ENCODE results near the gene TRAPPC10.

The TRAPPC10 gene

GRCh38 chr21:44047996-44048560, 36.0 kb downstream of the TRAPPC10 start:
- DNase-seq = no peak

DNA sequence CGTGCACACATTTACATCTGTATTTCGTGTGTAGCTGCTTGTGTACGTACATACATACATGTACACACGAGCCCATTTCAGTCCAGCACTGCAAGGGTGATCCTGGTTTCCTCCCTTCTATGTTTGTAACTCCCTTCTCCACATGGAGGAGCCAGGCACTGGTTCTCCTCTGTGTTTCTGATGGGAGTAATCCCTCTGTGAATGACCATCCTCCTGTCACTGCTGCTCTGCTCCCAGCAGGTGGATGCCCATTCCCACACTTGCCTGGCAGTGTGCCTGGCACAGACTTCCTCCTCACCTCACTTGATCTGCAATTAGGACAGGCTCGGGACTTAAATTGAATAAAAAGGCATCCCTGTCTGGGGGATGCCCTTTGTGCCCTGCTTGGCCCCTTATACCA, 37.1 kb downstream of the TRAPPC10 start:
- DNase-seq = peak in 1 of 3 experiments; percentile 29

DNA sequence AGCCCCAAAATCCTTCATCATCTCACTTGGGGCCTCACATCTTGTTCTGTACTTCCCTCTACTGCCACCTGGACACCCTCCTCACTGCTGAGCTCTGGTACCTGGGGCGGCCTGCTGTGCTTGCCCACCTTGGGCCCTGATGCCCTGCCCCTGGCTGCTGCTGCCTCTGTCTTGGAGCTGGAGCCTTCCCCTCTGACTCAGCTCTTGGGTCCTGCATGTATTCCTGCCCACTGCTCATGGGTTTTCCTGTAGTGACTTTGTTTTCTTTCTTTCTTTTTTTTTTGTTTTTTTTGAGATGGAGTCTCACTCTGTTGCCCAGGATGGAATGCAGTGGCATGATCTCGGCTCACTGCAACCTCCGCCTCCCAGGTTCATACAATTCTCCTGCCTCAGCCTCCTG, 37.5 kb downstream of the TRAPPC10 start:
- DNase-seq = no peak

DNA sequence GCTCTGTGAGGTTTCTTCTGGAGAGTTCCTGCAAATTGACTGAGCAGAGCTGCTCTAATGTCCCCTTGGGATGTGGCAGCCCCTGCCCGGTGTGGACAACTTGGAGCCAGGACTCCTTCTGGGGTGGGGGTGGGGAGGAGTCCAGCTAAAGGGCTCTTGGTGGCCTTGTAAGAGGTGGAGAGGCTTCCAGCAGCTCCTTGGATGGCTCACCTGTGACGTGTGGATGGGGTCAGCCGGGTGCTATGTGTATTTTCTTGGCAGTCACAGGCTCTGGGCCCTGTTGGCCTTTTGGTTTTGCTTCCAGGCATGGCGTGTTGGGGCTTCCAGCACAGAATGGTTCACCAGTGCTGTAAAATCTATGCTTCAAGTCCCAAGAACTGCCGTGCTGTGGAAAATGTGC, 38.2 kb downstream of the TRAPPC10 start:
- DNase-seq = no peak

GRCh38 chr21:44051462-44051941, 39.4 kb downstream of the TRAPPC10 start:
- DNase-seq = no peak

GRCh38 chr21:44052071-44052829, 40.1 kb downstream of the TRAPPC10 start:
- DNase-seq = peak in 2 of 3 experiments; percentile 73 to 89

DNA sequence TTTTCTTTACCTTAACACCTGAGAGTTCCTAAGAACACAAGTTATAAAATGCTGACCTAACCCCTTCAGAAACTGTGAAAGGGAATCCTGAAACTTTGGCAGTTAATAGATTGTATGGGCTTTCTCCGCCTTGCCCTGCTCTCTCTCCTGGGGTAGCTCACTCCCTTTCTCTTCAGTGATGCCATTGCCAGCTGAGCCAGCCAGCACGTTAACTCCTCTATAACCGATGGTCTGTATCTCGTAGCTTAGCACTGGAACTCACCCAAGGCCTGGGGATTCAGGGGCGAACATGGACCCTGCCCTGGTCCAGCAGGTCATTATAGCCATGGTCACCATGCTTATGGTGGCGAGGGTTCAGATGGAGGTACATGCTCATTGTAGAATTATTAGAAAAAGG, 40.7 kb downstream of the TRAPPC10 start:
- DNase-seq = peak in 1 of 3 experiments; percentile 25

DNA sequence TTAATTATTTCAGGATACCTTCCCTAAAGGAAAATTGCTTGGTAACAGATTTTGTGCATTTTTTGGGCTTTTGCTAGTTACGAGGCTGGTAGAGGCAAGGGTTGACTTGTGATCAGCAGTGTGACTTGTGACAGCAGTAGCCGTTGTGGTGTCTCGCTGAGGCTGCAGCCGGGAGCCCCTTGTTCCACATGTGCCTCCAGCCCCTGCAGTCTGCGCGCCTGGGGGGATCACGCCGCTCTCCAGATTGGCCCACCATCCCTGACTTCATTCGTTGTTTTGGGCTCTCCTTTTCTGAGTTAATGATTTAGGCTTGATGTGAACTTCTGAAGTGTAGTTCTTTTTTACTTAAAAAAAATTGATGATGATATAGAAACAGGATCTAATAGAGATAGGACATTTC, 41.5 kb downstream of the TRAPPC10 start:
- no peak for DNase-seq

- no peak for DNase-seq
These were observed 42.6 kb downstream of the TRAPPC10 start for GRCh38 chr21:44054710-44055109.

DNA sequence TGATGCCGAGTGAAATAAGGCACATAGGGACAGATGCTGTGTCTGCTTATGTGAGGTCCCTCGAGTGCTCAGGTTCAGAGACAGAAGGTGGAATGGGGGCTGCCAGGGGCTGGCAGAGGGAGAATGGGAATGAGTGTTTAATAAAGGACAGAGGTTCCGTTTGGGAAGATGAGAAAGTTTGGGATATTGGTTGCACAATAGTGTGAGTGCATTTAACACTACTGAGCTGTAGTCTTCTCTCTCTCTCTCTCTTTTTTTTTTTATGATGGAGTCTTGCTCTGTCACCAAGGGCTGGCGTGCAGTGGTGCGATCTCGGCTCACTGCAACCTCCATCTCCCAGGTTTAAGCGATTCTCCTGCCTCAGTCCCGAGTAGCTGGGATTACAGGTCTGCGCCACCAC, 44.9 kb downstream of the TRAPPC10 start:
- no peak for DNase-seq

DNA sequence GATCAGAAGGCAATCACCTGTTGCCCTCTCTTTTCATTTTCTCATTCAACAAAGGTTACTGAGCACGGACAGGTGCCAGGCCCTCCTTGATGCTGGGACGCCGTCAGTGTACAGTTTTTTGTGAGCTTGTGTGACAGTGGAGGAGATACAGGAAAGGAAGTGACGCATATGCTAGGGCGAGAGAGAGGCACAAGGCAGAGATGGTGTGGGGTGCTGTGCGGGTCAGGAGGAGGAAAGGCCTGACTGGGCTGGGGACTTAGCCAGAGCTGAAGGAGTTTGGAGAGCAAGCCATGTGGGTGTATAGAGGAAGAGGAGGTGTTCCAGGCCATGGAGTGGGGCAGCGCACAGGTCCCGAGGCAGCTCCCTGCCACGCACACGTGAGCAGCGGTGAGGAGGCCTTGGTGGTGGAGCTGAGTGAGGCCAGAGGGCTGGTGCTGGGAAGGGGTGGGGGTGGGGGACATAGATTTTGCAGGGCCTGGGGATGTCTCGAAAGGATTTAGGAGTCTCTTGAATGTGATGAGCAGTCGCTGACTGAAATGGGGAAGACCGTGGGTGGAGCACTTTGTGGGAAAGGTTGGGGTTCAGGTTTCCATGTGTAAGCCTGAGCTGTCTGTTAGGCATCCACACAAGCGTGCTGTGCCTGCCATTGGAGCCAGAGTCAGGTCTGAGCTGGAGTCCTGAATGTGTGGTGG, 46.0 kb downstream of the TRAPPC10 start:
- no peak for DNase-seq

GRCh38 chr21:44058652-44058964, 46.5 kb downstream of the TRAPPC10 start:
- DNase-seq = no peak

DNA sequence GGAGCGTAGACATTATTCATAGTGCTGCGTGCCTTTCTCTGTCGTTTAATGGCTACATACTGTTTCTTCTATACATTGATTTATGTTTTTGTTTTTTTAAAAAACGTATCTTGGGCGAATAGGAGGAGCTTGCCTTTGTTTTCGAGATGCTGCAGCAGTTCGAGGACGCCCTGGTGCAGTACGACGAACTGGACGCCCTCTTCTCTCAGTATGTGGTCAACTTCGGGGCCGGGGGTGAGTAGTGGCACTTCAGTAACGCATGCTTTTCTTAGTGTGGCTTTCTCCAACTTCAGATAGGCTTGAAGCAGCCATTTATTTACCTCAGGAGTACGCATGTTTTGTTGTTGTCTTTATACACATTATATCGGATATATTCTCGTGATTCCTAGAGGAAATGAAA, 46.9 kb downstream of the TRAPPC10 start:
- peak in 1 of 3 experiments; percentile 14 for DNase-seq

- DNase-seq = peak in 1 of 3 experiments; percentile 43
These were observed 47.6 kb downstream of the TRAPPC10 start for GRCh38 chr21:44059710-44060109.

GRCh38 chr21:44062380-44062779, 50.3 kb downstream of the TRAPPC10 start:
- no peak for DNase-seq

GRCh38 chr21:44063151-44063912, 51.2 kb downstream of the TRAPPC10 start:
- no peak for DNase-seq

- DNase-seq = no peak
These were observed 52.8 kb downstream of the TRAPPC10 start for GRCh38 chr21:44064852-44065403.

- DNase-seq = no peak
These were observed 53.3 kb downstream of the TRAPPC10 start for GRCh38 chr21:44065428-44065827.

DNA sequence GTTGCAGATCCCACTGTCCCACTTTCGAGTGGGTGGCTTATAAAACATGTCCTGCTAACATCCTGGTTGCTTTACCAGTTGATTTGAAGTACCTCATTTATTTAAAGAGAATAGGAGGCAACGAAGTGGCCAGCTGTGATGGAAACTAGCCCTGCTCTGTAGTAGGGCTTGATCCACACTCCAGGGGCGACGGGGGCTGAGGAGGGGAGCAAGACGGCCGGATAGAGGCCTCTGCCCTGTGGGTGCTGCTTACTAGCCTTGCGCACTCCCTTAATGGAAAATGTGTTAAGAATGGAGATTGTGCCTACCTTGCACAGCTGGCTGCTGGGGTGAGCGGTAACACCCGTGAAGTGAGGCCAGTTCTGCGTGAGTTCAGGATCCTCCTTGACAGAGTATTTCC, 54.0 kb downstream of the TRAPPC10 start:
- no peak for DNase-seq

- no peak for DNase-seq
These were observed 55.1 kb downstream of the TRAPPC10 start for GRCh38 chr21:44067011-44067839.

DNA sequence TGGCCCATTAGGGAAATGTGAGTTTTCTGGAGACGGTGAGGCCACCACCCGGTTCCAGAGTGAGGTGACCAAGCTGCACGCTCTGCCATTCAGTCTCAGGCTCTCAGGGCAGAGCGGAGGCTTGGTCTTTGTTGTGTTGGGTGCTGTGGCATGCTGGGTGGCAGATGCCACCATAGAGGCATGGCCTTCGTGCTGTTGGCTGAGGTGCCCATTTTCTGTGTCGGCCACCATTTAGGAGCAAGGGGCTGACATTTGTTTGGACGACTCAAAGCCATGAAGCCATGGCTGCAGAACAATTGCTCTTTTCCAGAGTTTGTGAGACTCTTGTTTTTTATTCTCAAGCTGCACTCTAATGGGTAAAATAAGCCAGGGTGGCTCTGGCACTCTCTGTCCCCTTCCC, 58.3 kb downstream of the TRAPPC10 start:
- DNase-seq = no peak
